ENCODE results near the gene TERT.
A peak's percentile ranks its signal among the peaks of the same experiment; 100 is the strongest.

Gene TERT

DNA sequence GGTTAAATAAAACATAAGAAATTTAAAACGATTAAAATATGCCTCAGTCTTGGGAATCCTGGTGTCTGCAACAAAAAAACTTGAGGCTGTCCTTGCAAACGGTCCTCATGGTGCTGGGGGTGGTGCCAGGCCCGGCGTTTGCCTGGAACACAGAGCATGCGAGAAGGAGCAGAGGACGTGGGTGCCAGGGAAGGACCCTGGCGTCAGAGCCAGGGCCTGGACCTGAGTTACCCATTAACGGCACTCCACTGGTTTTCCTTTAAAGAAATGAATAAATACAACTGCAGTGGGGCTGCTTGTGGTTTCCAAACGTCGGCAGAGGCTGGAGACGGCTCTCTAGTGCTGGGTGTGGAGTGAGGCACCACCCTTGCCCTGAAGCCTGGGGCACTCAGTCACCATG is 69.8 kb downstream of the TERT start, which contains the start of gene SLC6A18:
Gene SLC6A18, plus strand, starts transcription at position 301 of the 400 bp plus-strand sequence. Its CDS starts 97 bp downstream, at position 398.
- no peak within 1 kb of the TSS for H3K27ac Mint-ChIP-seq
- H3K4me3 Mint-ChIP-seq = no peak within 1 kb of the TSS
- no peaks in the 10 kb centered on the region for H3K36me3 Mint-ChIP-seq (ENCODE audit: low read depth)
- H3K9me3 Mint-ChIP-seq = no peaks in the 10 kb centered on the region
- H3K27me3 Mint-ChIP-seq (ENCODE audit: low read depth) = peaks cover 43% of the 10 kb centered on the region
- H3K4me1 Mint-ChIP-seq = peaks cover 28% of the 10 kb centered on the region
- no peak for TF ChIP-seq CTCF (IDR thresholded peaks at IDR 0.05; ENCODE audit: unreplicated experiment in 3 of 3)

DNA sequence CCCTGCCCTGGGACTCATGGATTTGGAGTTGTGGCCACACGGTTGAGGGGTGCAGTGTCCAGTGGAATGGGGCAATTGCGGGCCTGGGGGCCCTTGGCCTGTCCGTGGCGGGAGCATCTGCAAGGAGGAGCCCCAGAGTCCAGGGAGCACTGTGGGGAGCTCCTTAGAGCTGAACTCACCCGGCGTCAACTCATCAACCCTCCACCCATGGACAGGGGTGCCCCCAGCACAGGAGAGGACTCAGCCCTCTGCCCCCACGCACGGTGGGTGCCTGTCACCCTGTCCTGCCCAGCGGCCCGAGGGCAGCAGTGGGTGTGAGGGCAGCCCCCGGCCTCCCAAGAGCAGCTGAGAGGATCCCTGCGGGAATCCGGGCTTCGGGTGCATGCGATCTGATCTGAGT is 70.2 kb downstream of the TERT start:
- Mint-ChIP-seq H3K27ac (no peak overlapping the region), H3K27me3 (ENCODE audit: low read depth) (peaks cover 42% of the 10 kb centered on the region), H3K36me3 (ENCODE audit: low read depth) (no peaks in the 10 kb centered on the region), H3K4me1 (peaks cover 28% of the 10 kb centered on the region), H3K4me3 (no peak overlapping the region), H3K9me3 (no peaks in the 10 kb centered on the region)
- no peak for TF ChIP-seq CTCF (IDR thresholded peaks at IDR 0.05; ENCODE audit: unreplicated experiment in 3 of 3)

DNA sequence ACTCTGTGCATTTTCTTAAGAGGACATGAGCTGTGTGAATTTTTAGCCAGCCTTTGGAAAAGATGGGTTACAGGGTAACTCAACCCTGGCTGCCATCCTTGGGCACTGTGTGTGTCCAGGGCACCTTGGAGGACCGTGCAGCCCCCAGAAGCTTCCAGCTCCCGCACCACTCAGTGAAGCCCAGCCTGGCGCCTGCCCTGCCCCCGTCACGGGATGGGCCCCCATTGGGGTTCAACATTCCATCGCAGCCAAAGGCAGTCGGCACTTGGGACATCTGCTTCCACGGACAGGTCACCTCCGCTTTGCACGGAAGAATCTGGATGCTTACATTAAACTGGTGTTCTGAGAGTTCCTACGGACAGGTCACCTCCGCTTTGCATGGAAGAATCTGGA is 71.6 kb downstream of the TERT start:
- TF ChIP-seq CTCF (IDR thresholded peaks at IDR 0.05; ENCODE audit: unreplicated experiment in 3 of 3) = no peak
- H3K27me3 Mint-ChIP-seq (ENCODE audit: low read depth) = peaks cover 36% of the 10 kb centered on the region
- no peaks in the 10 kb centered on the region for H3K9me3 Mint-ChIP-seq
- no peak overlapping the region for H3K4me3 Mint-ChIP-seq
- peak overlapping the region in 1 of 3 experiments; percentile 20 for H3K27ac Mint-ChIP-seq
- peaks cover 18% of the 10 kb centered on the region for H3K4me1 Mint-ChIP-seq
- H3K36me3 Mint-ChIP-seq (ENCODE audit: low read depth) = no peaks in the 10 kb centered on the region

- no peaks in the 10 kb centered on the region for H3K9me3 Mint-ChIP-seq
- H3K4me3 Mint-ChIP-seq = no peak overlapping the region
- H3K27ac Mint-ChIP-seq = no peak overlapping the region
- H3K36me3 Mint-ChIP-seq (ENCODE audit: low read depth) = no peaks in the 10 kb centered on the region
- H3K4me1 Mint-ChIP-seq = peaks cover 12% of the 10 kb centered on the region
- TF ChIP-seq CTCF (IDR thresholded peaks at IDR 0.05; ENCODE audit: unreplicated experiment in 3 of 3) = no peak
- peaks cover 30% of the 10 kb centered on the region for H3K27me3 Mint-ChIP-seq (ENCODE audit: low read depth)
Measured at GRCh38 chr5:1222621-1223277, 72.1 kb downstream of the TERT start.

DNA sequence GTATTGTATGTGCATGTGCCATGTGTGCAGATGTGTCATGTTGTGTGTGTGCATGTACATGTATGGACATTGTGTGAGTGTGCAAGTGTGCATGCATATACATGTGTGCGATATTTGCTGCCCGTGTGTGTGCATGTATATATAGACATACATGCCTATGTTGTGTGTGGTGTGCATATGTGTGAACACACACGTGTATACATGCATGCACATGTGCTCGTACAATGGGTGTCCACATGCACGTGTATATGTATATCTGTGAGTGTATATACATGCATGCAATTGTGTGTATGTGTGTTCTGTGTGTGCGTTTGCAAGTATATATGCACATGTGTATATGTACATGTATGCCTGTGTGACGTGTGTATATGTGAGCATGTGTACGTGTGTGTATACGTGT is 72.7 kb downstream of the TERT start:
- Mint-ChIP-seq H3K4me1 (peaks cover 6% of the 10 kb centered on the region), H3K36me3 (ENCODE audit: low read depth) (no peaks in the 10 kb centered on the region), H3K9me3 (no peaks in the 10 kb centered on the region), H3K4me3 (no peak overlapping the region), H3K27ac (no peak overlapping the region), H3K27me3 (ENCODE audit: low read depth) (peaks cover 25% of the 10 kb centered on the region)
- TF ChIP-seq CTCF (IDR thresholded peaks at IDR 0.05; ENCODE audit: unreplicated experiment in 3 of 3) = no peak

- Mint-ChIP-seq H3K4me3 (no peak overlapping the region), H3K27me3 (ENCODE audit: low read depth) (peaks cover 25% of the 10 kb centered on the region), H3K9me3 (no peaks in the 10 kb centered on the region), H3K4me1 (peaks cover 4% of the 10 kb centered on the region), H3K36me3 (ENCODE audit: low read depth) (no peaks in the 10 kb centered on the region), H3K27ac (no peak overlapping the region)
- TF ChIP-seq CTCF (IDR thresholded peaks at IDR 0.05; ENCODE audit: unreplicated experiment in 3 of 3) = no peak
Measured at GRCh38 chr5:1221721-1222120, 73.1 kb downstream of the TERT start.

All from nephron (organoid).